ENCODE data around the gene GRM8.

DNA sequence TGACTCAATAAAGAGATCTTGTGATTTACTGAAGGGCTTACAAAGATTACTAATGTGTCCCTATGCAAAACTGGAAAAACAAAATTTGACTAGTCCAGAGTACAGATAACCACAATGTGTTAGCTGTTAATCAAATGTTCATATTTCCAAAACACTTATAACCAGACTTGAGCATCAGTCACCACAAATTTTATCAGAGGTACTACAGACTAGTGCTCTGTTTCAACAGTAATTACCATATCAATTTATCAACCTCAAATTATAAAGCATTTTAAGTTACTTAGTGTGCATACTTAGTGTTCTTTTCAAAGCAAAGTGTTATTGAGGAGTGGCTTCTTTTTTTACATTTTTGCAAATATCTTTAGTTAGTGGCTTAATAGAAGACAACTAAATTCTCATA lies 765.9 kb downstream of the GRM8 start:
- TF ChIP-seq, protein P1, sequence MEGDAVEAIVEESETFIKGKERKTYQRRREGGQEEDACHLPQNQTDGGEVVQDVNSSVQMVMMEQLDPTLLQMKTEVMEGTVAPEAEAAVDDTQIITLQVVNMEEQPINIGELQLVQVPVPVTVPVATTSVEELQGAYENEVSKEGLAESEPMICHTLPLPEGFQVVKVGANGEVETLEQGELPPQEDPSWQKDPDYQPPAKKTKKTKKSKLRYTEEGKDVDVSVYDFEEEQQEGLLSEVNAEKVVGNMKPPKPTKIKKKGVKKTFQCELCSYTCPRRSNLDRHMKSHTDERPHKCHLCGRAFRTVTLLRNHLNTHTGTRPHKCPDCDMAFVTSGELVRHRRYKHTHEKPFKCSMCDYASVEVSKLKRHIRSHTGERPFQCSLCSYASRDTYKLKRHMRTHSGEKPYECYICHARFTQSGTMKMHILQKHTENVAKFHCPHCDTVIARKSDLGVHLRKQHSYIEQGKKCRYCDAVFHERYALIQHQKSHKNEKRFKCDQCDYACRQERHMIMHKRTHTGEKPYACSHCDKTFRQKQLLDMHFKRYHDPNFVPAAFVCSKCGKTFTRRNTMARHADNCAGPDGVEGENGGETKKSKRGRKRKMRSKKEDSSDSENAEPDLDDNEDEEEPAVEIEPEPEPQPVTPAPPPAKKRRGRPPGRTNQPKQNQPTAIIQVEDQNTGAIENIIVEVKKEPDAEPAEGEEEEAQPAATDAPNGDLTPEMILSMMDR (IDR thresholded peaks at IDR 0.05): no peak
- TF ChIP-seq POLR2AphosphoS5 (IDR thresholded peaks at IDR 0.05; ENCODE audit: low read depth, low read length): no peak
- TF ChIP-seq, protein P2, sequence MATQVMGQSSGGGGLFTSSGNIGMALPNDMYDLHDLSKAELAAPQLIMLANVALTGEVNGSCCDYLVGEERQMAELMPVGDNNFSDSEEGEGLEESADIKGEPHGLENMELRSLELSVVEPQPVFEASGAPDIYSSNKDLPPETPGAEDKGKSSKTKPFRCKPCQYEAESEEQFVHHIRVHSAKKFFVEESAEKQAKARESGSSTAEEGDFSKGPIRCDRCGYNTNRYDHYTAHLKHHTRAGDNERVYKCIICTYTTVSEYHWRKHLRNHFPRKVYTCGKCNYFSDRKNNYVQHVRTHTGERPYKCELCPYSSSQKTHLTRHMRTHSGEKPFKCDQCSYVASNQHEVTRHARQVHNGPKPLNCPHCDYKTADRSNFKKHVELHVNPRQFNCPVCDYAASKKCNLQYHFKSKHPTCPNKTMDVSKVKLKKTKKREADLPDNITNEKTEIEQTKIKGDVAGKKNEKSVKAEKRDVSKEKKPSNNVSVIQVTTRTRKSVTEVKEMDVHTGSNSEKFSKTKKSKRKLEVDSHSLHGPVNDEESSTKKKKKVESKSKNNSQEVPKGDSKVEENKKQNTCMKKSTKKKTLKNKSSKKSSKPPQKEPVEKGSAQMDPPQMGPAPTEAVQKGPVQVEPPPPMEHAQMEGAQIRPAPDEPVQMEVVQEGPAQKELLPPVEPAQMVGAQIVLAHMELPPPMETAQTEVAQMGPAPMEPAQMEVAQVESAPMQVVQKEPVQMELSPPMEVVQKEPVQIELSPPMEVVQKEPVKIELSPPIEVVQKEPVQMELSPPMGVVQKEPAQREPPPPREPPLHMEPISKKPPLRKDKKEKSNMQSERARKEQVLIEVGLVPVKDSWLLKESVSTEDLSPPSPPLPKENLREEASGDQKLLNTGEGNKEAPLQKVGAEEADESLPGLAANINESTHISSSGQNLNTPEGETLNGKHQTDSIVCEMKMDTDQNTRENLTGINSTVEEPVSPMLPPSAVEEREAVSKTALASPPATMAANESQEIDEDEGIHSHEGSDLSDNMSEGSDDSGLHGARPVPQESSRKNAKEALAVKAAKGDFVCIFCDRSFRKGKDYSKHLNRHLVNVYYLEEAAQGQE (IDR thresholded peaks at IDR 0.05; ENCODE audit: insufficient read depth in 1 of 2, low read depth in 2 of 2, low read length in 1 of 2): no peak
